HG03521 (cell line): ENCODE data around the gene EXOC4.
"Not testable (repeated sequence)": the region's sequence is repeated elsewhere in the genome, so short reads cannot be mapped to it uniquely, and the experiment has no call there.

Experiments used
- ATAC-seq: cut with Tn5 transposase; IDR thresholded peaks from one replicate; pipeline ENCODE4 v1.9.1; 2021; ENCODE audit warnings: mild to moderate bottlenecking, moderate library complexity; ENCODE audit not compliant: unreplicated experiment

Gene EXOC4

GRCh38 chr7:133313575-133313974 lies 60.7 kb downstream of the EXOC4 start:
- no peak for ATAC-seq

DNA sequence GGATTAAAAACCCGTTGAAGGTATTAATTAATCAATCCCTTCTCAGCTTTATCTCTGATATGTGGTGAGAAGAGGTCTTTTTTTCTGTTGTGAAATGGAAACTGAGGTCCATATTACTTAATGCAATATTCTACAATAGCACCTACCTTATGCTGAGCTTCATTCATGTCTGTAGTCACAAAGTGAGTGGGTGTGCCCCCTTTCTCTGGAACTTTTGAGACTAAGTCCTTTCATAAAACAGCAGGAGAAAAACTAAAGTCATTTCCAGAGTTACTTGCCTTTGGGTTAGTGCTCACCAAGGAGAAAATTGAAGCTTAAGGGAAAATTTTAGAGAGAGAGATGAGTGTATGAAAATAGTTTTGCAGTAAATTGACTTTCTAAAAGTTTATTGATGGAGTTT lies 61.2 kb downstream of the EXOC4 start:
- ATAC-seq: no peak

- ATAC-seq: no peak
Measured at GRCh38 chr7:133315332-133316040, 62.6 kb downstream of the EXOC4 start.

- ATAC-seq: no peak
Measured at GRCh38 chr7:133319842-133320241, 67.0 kb downstream of the EXOC4 start.

DNA sequence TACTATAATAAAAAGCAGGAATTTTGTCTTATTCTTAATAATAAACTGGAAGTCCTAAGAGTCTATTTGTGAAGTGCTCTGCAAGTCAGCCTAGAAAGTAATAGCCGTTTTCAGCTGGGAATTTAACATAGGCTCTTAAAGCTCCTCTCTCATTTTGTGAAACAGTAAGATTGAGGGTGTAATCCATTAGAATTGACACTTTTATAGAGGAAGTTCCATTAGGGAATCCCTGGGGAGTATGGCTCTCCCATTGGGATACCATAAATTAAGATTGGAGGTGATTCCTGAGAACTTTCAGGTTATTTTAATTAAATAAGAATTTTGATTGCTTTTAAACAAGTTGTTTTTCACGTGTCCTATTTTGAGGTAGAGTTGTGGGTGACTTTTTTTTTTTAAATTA lies 68.0 kb downstream of the EXOC4 start:
- ATAC-seq: no peak

DNA sequence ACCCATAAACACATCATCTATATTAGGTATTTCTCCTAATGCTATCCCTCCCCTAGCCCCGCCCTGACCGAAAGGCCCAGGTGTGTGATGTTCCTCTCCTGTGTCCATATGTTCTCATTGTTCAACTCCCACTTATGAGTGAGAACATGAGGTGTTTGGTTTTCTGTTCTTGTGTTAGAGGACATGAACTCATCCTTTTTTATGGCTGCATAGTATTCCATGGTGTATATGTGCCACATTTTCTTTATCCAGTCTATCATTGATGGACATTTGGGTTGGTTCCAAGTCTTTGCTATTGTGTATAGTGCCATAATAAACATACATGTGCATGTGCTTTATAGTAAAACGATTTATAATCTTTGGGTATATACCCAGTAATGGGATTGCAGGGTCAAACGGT lies 68.5 kb downstream of the EXOC4 start:
- ATAC-seq: not testable (repeated sequence)

GRCh38 chr7:133326745-133327144 lies 73.9 kb downstream of the EXOC4 start:
- ATAC-seq: not testable (repeated sequence)

DNA sequence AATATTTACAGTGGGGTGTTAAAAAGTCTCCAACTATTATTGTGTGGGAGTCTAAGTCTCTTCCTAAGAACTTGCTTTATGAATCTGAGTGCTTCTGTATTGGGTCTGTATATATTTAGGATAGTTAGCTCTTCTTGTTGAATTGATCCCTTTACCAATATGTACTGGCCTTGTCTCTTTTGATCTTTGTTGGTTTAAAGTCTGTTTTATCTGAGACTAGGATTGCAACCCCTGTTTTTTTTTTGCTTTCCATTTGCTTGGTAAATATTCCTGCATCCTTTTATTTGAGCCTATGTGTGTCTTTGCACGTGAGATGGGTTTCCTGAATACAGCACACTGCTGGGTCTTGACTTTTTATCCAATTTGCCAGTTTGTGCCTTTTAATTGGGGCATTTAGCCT lies 75.1 kb downstream of the EXOC4 start:
- not testable (repeated sequence) for ATAC-seq

DNA sequence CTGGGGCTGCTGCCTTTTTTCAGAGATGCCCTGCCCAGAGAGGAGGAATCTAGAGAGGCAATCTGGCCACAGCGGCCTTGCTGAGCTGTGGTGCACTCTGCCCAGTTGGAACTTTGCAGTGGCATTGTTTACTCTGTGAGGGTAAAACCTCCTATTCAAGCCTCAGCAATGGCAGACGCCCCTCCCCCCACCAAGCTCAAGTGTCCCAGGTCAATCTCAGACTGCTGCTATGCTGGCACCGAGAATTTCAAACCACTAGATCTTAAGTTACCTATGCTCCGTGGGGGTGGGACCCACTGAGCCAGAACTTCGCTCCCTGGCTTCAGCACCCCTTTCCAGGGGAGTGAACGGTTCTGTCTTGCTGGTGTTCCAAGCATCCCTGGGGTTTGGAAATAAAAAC lies 77.2 kb downstream of the EXOC4 start:
- no peak for ATAC-seq

- ATAC-seq: no peak
Measured at GRCh38 chr7:133331861-133332260, 79.0 kb downstream of the EXOC4 start.

DNA sequence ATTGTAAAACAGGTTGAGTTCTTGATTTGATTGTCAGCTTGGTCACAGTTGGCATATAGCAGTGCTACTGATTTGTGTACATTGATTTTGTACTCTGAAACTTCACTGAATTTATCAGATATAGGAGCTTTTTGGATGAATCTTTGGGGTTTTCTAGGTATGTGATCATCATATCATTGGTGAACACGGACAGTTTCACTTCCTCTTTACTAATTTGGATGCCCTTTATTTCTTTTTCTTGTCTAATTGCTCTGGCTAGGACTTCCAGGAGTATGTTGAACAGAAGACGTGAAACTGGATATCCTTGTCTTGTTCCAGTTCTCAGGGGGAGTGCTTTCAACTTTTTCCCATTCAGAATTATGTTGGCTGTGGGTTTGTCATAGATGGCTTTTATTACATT lies 86.9 kb downstream of the EXOC4 start:
- no peak for ATAC-seq

- no peak for ATAC-seq
Measured at GRCh38 chr7:133344275-133344674, 91.4 kb downstream of the EXOC4 start.

GRCh38 chr7:133345690-133346421 lies 93.0 kb downstream of the EXOC4 start:
- no peak for ATAC-seq

GRCh38 chr7:133348250-133348649 lies 95.4 kb downstream of the EXOC4 start:
- ATAC-seq: no peak

GRCh38 chr7:133349101-133349500 lies 96.2 kb downstream of the EXOC4 start:
- no peak for ATAC-seq

DNA sequence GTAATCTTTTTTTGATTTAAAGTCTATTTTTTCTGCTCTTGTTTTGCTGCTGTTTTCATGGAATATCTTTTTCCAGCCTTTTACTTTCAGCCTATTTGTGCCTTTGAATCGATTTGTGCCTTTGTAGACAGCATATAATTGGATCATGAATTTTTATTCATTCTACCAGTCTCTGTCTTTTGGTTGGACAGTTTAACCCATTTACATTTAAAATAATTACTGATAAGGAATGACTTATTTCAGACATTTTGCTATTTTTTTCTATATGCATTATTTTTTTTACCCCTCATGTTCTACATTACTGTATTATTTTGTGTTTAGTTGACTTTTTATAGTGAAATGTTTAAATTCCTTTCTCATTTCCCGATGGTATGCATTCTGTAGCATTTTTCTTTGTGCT lies 99.6 kb downstream of the EXOC4 start:
- no peak for ATAC-seq

- no peak for ATAC-seq
Measured at GRCh38 chr7:133353775-133354174, 100.9 kb downstream of the EXOC4 start.

DNA sequence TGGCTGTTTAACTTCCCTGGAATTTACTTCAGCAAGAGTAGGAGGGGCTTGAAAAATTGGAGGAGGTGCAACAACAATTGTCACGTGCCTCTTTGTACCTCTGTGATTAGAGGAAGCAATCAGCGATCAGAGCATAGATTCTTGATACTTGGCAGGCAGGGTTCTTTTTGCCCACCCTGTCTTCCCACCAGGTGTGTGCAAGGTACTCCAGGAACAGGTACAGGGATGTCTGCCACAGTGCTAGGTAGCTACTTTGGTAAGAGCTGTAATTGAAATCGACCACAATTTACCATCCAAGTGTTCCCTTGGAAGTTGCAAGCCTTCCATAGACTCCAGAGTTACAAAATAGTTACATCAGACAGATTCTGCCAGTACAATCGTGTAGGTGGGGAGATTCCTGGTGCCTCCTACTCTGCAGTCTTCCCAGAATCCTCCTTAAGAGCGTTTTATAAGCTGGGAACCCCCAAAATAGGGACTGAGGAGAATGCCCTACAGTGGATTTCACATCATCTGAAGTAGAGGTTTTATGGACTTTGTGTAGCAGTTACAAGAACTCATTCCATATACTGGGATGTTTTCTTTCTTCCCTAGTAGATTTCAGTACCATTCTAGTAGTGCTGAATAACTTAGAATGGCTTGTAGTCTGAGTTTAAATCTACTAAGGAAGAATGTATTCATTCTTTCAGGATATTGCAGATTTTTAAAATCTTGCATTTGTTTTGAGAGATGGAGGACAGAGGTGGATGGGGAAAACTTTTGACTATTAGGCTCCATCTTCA lies 101.9 kb downstream of the EXOC4 start:
- no peak for ATAC-seq

DNA sequence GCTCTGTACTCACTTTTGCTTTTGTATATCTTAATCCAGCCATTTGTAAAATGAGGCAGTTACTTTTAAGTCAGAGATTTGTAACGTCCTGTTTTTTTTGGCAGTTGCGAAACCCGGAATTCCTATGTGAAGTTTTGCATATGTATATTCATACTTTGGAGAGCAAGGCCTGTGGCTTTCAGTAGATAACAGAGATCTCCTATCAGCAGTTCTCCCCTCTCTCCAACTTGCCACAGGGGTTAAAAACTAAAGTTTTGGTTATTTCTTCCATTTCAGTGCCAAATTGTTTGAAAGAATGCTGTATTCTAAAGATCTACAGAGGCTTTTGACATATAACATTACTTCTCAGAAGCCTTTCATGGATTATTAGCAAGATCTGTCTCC lies 102.4 kb downstream of the EXOC4 start:
- ATAC-seq: no peak

GRCh38 chr7:133355822-133356221 lies 102.9 kb downstream of the EXOC4 start:
- no peak for ATAC-seq

GRCh38 chr7:133358708-133359107 lies 105.8 kb downstream of the EXOC4 start:
- no peak for ATAC-seq

- no peak for ATAC-seq
Measured at GRCh38 chr7:133359449-133359848, 106.6 kb downstream of the EXOC4 start.
